ENCODE results near the gene KCTD2. TPM values are rescaled to one million over a fixed set of nuclear protein-coding genes. Genes with fewer than 3 reads are reported as not detected.

Gene KCTD2
- total RNA-seq, 2 donors from 2014 or later: 14.8 to 18.1 TPM

- no peak overlapping the region for H3K4me3 ChIP-seq
- H3K4me1 ChIP-seq: peaks cover 24% of the 10 kb centered on the region
- peak overlapping the region in 1 of 2 donors; percentile 98 for H3K9ac ChIP-seq (ENCODE audit: low read depth in 2 of 2, low read length in 2 of 2)
Measured at GRCh38 chr17:75086496-75087181, 39.6 kb downstream of the KCTD2 start.

DNA sequence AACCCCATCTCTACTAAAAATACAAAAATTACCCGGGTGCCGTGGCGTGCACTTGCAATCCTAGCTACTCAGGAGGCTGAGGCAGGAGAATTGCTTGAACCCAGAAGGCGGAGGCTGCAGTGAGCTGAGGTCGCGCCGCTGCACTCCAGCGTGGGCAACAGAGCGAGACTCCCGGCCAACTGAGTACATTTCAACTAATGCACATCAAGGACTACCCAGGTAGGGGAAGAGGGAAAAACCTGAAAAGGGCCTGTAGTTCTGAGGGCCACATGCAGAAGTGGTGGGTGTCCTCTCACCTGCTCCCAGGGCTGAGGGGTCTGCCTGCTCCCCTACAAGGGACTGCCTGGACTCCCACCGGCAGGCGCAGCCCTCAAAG is 40.1 kb downstream of the KCTD2 start:
- no peak for DNase-seq
- H3K27ac ChIP-seq: peak overlapping the region; percentile 99
- peak overlapping the region; percentile 63 to 98 for H3K9ac ChIP-seq (ENCODE audit: low read depth in 2 of 2, low read length in 2 of 2)
- H3K4me1 ChIP-seq: peaks cover 24% of the 10 kb centered on the region
- no peaks in the 10 kb centered on the region for H3K27me3 ChIP-seq
- H3K9me3 ChIP-seq: no peaks in the 10 kb centered on the region
- H3K36me3 ChIP-seq: no peaks in the 10 kb centered on the region
- intact Hi-C loops (cut with DNase I): no loop called here
- peak overlapping the region; percentile 82 for H3K4me3 ChIP-seq
- TF ChIP-seq, protein P1, sequence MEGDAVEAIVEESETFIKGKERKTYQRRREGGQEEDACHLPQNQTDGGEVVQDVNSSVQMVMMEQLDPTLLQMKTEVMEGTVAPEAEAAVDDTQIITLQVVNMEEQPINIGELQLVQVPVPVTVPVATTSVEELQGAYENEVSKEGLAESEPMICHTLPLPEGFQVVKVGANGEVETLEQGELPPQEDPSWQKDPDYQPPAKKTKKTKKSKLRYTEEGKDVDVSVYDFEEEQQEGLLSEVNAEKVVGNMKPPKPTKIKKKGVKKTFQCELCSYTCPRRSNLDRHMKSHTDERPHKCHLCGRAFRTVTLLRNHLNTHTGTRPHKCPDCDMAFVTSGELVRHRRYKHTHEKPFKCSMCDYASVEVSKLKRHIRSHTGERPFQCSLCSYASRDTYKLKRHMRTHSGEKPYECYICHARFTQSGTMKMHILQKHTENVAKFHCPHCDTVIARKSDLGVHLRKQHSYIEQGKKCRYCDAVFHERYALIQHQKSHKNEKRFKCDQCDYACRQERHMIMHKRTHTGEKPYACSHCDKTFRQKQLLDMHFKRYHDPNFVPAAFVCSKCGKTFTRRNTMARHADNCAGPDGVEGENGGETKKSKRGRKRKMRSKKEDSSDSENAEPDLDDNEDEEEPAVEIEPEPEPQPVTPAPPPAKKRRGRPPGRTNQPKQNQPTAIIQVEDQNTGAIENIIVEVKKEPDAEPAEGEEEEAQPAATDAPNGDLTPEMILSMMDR (IDR thresholded peaks at IDR 0.05): no peak

More at GRCh38 chr17:75086496-75087181, 39.6 kb downstream of the KCTD2 start:
- TF ChIP-seq, protein P1 (IDR thresholded peaks at IDR 0.05): no peak
- Histone ChIP-seq H3K36me3 (no peaks in the 10 kb centered on the region), H3K27me3 (no peaks in the 10 kb centered on the region), H3K27ac (peak overlapping the region; percentile 99), H3K9me3 (no peaks in the 10 kb centered on the region)
- peak; percentile 75 for DNase-seq
- intact Hi-C loops (cut with DNase I): no loop called here

- no peaks in the 10 kb centered on the region for H3K9me3 ChIP-seq
- peak within 1 kb of the TSS; percentile 93 to 98 for H3K9ac ChIP-seq (ENCODE audit: low read depth in 2 of 2, low read length in 2 of 2)
- H3K27me3 ChIP-seq: no peaks in the 10 kb centered on the region
Measured at GRCh38 chr17:75087558-75088453, 40.8 kb downstream of the KCTD2 start, which contains the start of gene SLC16A5. SLC16A5 (plus strand) TSS chr17:75087954; CDS start chr17:75093637, 5,683 bp downstream.

GRCh38 chr17:75088465-75089417 is 41.7 kb downstream of the KCTD2 start:
- TF ChIP-seq, protein P1 (IDR thresholded peaks at IDR 0.05): no peak
- Histone ChIP-seq H3K27ac (peak overlapping the region; percentile 99), H3K4me1 (peaks cover 27% of the 10 kb centered on the region), H3K4me3 (peak overlapping the region; percentile 82), H3K9me3 (no peaks in the 10 kb centered on the region), H3K36me3 (no peaks in the 10 kb centered on the region), H3K9ac (ENCODE audit: low read depth in 2 of 2, low read length in 2 of 2) (peak overlapping the region; percentile 93 to 98), H3K27me3 (no peaks in the 10 kb centered on the region)
- peak; percentile 63 for DNase-seq
- intact Hi-C loops (cut with DNase I): no loop called here

More at GRCh38 chr17:75087558-75088453, 40.8 kb downstream of the KCTD2 start, which contains the start of gene SLC16A5:
- Histone ChIP-seq H3K4me1 (peaks cover 24% of the 10 kb centered on the region), H3K4me3 (peak within 1 kb of the TSS; percentile 82), H3K36me3 (no peaks in the 10 kb centered on the region), H3K27ac (peak within 1 kb of the TSS; percentile 99)
- TF ChIP-seq, protein P1 (IDR thresholded peaks at IDR 0.05): no peak
- intact Hi-C loops (cut with DNase I): no loop called here
- DNase-seq: peak; percentile 94

Data from colonic mucosa (tissue), 4 donors.